Ishikawa (cell line): ENCODE data around the gene PP2D1.

Experiments
- CEBPB ChIP-seq: IDR thresholded peaks from 2 replicates; pipeline ENCODE4 v1.6.1; 2012
- CREB1 ChIP-seq: IDR thresholded peaks from 2 replicates; pipeline ENCODE4 v1.6.1; 2012; ENCODE audit warnings: low read depth
- EGR1 ChIP-seq: IDR thresholded peaks from 2 replicates; pipeline ENCODE4 v1.6.1; 2012
- EP300 ChIP-seq: IDR thresholded peaks from 2 replicates; pipeline ENCODE4 v1.6.1; 2012; ENCODE audit warnings: borderline replicate concordance
- FOXM1 ChIP-seq: IDR thresholded peaks from 2 replicates; pipeline ENCODE4 v1.6.1; 2012; ENCODE audit warnings: low read depth, borderline replicate concordance
- MAX ChIP-seq: IDR thresholded peaks from 2 replicates; pipeline ENCODE4 v1.6.1; 2012
- NFIC ChIP-seq: IDR thresholded peaks from 2 replicates; pipeline ENCODE4 v1.6.1; 2012
- RAD21 ChIP-seq: IDR thresholded peaks from 2 replicates; pipeline ENCODE4 v1.6.1; 2012; ENCODE audit warnings: low read depth
- REST ChIP-seq: IDR thresholded peaks from 2 replicates; pipeline ENCODE4 v1.6.1; 2012; ENCODE audit warnings: low read depth, mild to moderate bottlenecking
- TAF1 ChIP-seq: IDR thresholded peaks from 2 replicates; pipeline ENCODE4 v1.6.1; 2012; ENCODE audit warnings: low read depth, mild to moderate bottlenecking
- TCF12 ChIP-seq: IDR thresholded peaks from 2 replicates; pipeline ENCODE4 v1.6.1; 2012; ENCODE audit warnings: low read depth
- TEAD4 ChIP-seq: IDR thresholded peaks from 2 replicates; pipeline ENCODE4 v1.6.1; 2012
- USF1 ChIP-seq: IDR thresholded peaks from 2 replicates; pipeline ENCODE4 v1.6.1; 2012
- YY1 ChIP-seq: IDR thresholded peaks from 2 replicates; pipeline ENCODE4 v1.6.1; 2012; ENCODE audit warnings: low read depth
- ZBTB7A ChIP-seq: IDR thresholded peaks from 2 replicates; pipeline ENCODE4 v1.6.1; 2012; ENCODE audit warnings: low read depth

The PP2D1 gene

GRCh38 chr3:19960696-19961095, 51.4 kb downstream of the PP2D1 start:
- TF ChIP-seq ZBTB7A (no peak), REST (no peak), RAD21 (no peak), EP300 (no peak), NFIC (no peak), FOXM1 (no peak), CREB1 (no peak), EGR1 (no peak), TCF12 (no peak), TEAD4 (no peak), CEBPB (no peak), TAF1 (no peak), YY1 (no peak), MAX (no peak), USF1 (no peak)

- TF ChIP-seq EGR1: no peak
Observed at GRCh38 chr3:19959505-19959904, 52.6 kb downstream of the PP2D1 start.

- TF ChIP-seq TEAD4: peak; percentile 41
Observed at GRCh38 chr3:19957354-19957753, 54.7 kb downstream of the PP2D1 start.

GRCh38 chr3:19954676-19955075, 57.4 kb downstream of the PP2D1 start:
- no peak for TF ChIP-seq ZBTB7A
- TF ChIP-seq RAD21: no peak
- TF ChIP-seq CEBPB: no peak
- no peak for TF ChIP-seq FOXM1
- TF ChIP-seq USF1: no peak

GRCh38 chr3:19950316-19950715, 61.7 kb downstream of the PP2D1 start:
- TF ChIP-seq RAD21 (no peak), USF1 (no peak), TCF12 (no peak), TEAD4 (no peak), TAF1 (no peak), CREB1 (no peak), FOXM1 (no peak), EP300 (no peak), EGR1 (no peak), CEBPB (no peak), YY1 (no peak), REST (no peak), ZBTB7A (no peak), NFIC (no peak), MAX (no peak)

GRCh38 chr3:19948226-19948591, 63.9 kb downstream of the PP2D1 start:
- TF ChIP-seq EGR1 (no peak), MAX (no peak)
